GM12873 (cell line): ENCODE results near the gene OR13J1.

Experiments used
- CTCF ChIP-seq: IDR thresholded peaks from 2 replicates; pipeline ENCODE4 v1.5.1; 2012; ENCODE audit warnings: low read depth, mild to moderate bottlenecking, moderate library complexity, low read length, control low read depth; ENCODE audit not compliant: insufficient read depth; ENCODE audit errors: missing control alignments

Gene OR13J1

GRCh38 chr9:35840881-35841644 is 29.1 kb downstream of the OR13J1 start:
- TF ChIP-seq CTCF: no peak

GRCh38 chr9:35839926-35840325 is 30.3 kb downstream of the OR13J1 start:
- no peak for TF ChIP-seq CTCF

- TF ChIP-seq CTCF: no peak
Observed at GRCh38 chr9:35836595-35836994, 33.6 kb downstream of the OR13J1 start.

- no peak for TF ChIP-seq CTCF
Observed at GRCh38 chr9:35835766-35836165, 34.4 kb downstream of the OR13J1 start.

- peak; percentile 48 for TF ChIP-seq CTCF
Observed at GRCh38 chr9:35835216-35835632, 35.0 kb downstream of the OR13J1 start.

- no peak for TF ChIP-seq CTCF
Observed at GRCh38 chr9:35834260-35835215, 35.7 kb downstream of the OR13J1 start.

GRCh38 chr9:35832814-35833213 is 37.4 kb downstream of the OR13J1 start:
- TF ChIP-seq CTCF: no peak
